HEK293 (cell line): ENCODE results near the gene CDK5R2.

Source experiments
- CTCF ChIA-PET: fragments of 350-600 bp; formaldehyde crosslinking; extraction: SDS; loops from one replicate; lab custom pipeline; 2021; ENCODE audit warnings: antibody characterized with exemption; lab: Yijun Ruan, JAX
- POLR2A ChIA-PET: fragments of 300-600 bp; formaldehyde crosslinking; extraction: SDS; loops from one replicate; lab custom pipeline; 2020; ENCODE audit warnings: antibody characterized with exemption, inconsistent platforms; lab: Yijun Ruan, JAX
- H3K27ac ChIP-seq: fragments of 200-500 bp; sonication (Bioruptor generic); 2 replicates; pipeline ENCODE4 v1.5.1; 2014; ENCODE audit warnings: low read depth, low read length, control low read depth, inconsistent platforms; ENCODE audit errors: extremely low read depth
- H3K36me3 ChIP-seq, 2 experiments: fragments of 200-500 bp in 1 of 2; sonication (Bioruptor generic) in 1 of 2; 1 replicate in 1 of 2; 2 replicates in 1 of 2; pipeline ENCODE4 v1.5.1; 2014 to 2017; ENCODE audit warnings: inconsistent platforms in 2 of 2, low read length in 2 of 2; ENCODE audit not compliant: control insufficient read depth in 2 of 2, insufficient read depth in 1 of 2
- H3K4me1 ChIP-seq: fragments of 200-500 bp; sonication (Bioruptor generic); 2 replicates; pipeline ENCODE4 v1.5.1; 2014; ENCODE audit warnings: mild to moderate bottlenecking, low read length, inconsistent platforms; ENCODE audit not compliant: control insufficient read depth, insufficient read depth
- H3K4me3 ChIP-seq: 2 replicates; pipeline ENCODE4 v1.5.1; 2011; ENCODE audit warnings: low read depth, mild to moderate bottlenecking, control low read depth, low read length, moderate library complexity
- H3K9me3 ChIP-seq: fragments of 200-500 bp; sonication (Bioruptor generic); 2 replicates; pipeline ENCODE4 v1.5.1; 2014; ENCODE audit warnings: low read depth, low read length, inconsistent platforms; ENCODE audit not compliant: control insufficient read depth, insufficient read depth
- EGR2 ChIP-seq: fragments of 450-650 bp; formaldehyde crosslinking; IDR thresholded peaks from 2 replicates; pipeline ENCODE4 v1.5.1; 2016; ENCODE audit warnings: low read depth, missing biosample characterization, missing genetic modification characterization
- HOXA7 ChIP-seq: sonication (generic); formaldehyde crosslinking; IDR thresholded peaks from 2 replicates; pipeline ENCODE4 v1.8.1; 2022; ENCODE audit warnings: missing genetic modification reagents, borderline replicate concordance
- MZF1 ChIP-seq: fragments of 450-650 bp; formaldehyde crosslinking; IDR thresholded peaks from 2 replicates; pipeline ENCODE4 v1.5.1; 2017; ENCODE audit warnings: missing biosample characterization, missing genetic modification characterization, borderline replicate concordance
- PATZ1 ChIP-seq: fragments of 450-650 bp; formaldehyde crosslinking; IDR thresholded peaks from 2 replicates; pipeline ENCODE4 v1.5.1; 2016; ENCODE audit warnings: missing biosample characterization, missing genetic modification characterization
- PRDM10 ChIP-seq: fragments of 450-650 bp; formaldehyde crosslinking; IDR thresholded peaks from 2 replicates; pipeline ENCODE4 v1.5.1; 2016; ENCODE audit warnings: missing biosample characterization, missing genetic modification characterization
- PRDM4 ChIP-seq: fragments of 450-650 bp; formaldehyde crosslinking; IDR thresholded peaks from 2 replicates; pipeline ENCODE4 v1.5.1; 2017; ENCODE audit warnings: missing biosample characterization, missing genetic modification characterization
- SALL2 ChIP-seq: fragments of 450-650 bp; formaldehyde crosslinking; IDR thresholded peaks from 2 replicates; pipeline ENCODE4 v1.5.0; 2017; ENCODE audit warnings: missing biosample characterization, mild to moderate bottlenecking, missing genetic modification characterization, borderline replicate concordance
- ZBTB10 ChIP-seq: fragments of 450-650 bp; formaldehyde crosslinking; IDR thresholded peaks from 2 replicates; pipeline ENCODE4 v1.5.1; 2016; ENCODE audit warnings: missing biosample characterization, missing genetic modification characterization
- ZNF112 ChIP-seq: fragments of 450-650 bp; formaldehyde crosslinking; IDR thresholded peaks from 2 replicates; pipeline ENCODE4 v1.5.0; 2017; ENCODE audit warnings: missing biosample characterization, missing genetic modification characterization
- ZNF138 ChIP-seq: fragments of 450-650 bp; formaldehyde crosslinking; IDR thresholded peaks from 2 replicates; pipeline ENCODE4 v1.5.1; 2016; ENCODE audit warnings: missing biosample characterization, missing genetic modification characterization, borderline replicate concordance
- ZNF155 ChIP-seq: fragments of 450-650 bp; formaldehyde crosslinking; IDR thresholded peaks from 2 replicates; pipeline ENCODE4 v1.5.1; 2016; ENCODE audit warnings: missing biosample characterization, missing genetic modification characterization
- ZNF335 ChIP-seq: fragments of 450-650 bp; formaldehyde crosslinking; conservative IDR thresholded peaks from 2 replicates; pipeline ENCODE4 v1.5.1; 2016; ENCODE audit warnings: missing biosample characterization, missing genetic modification characterization
- ZNF366 ChIP-seq: fragments of 450-650 bp; formaldehyde crosslinking; conservative IDR thresholded peaks from 2 replicates; pipeline ENCODE4 v1.5.1; 2016; ENCODE audit warnings: missing biosample characterization, missing genetic modification characterization
- ZNF513 ChIP-seq: fragments of 450-650 bp; IDR thresholded peaks from 2 replicates; pipeline ENCODE4 v1.5.1; 2018; ENCODE audit warnings: missing biosample characterization, missing genetic modification characterization
- ZSCAN18 ChIP-seq: fragments of 450-650 bp; formaldehyde crosslinking; IDR thresholded peaks from 2 replicates; pipeline ENCODE4 v1.5.1; 2016; ENCODE audit warnings: missing biosample characterization, missing genetic modification characterization

The CDK5R2 gene

GRCh38 chr2:219003267-219003634 lies 43.8 kb downstream of the CDK5R2 start (continued):
- TF ChIP-seq PRDM10, result peak; percentile 52; the same call in 1 of the 2 replicates

- H3K36me3 ChIP-seq, result no peaks in the 10 kb centered on the region
- H3K4me1 ChIP-seq, result no peaks in the 10 kb centered on the region
- H3K27ac ChIP-seq, result no peak overlapping the region
- CTCF ChIA-PET, result interaction anchor here (0.6 to 3.9 kb wide), 9 partner anchors 8 to 156 kb away, joined by 3 to 31 read pairs (median 3); partner anchors contain the start of gene CDK5R2
- no peak overlapping the region for H3K4me3 ChIP-seq
- POLR2A ChIA-PET, result no interaction called here
- H3K9me3 ChIP-seq, result no peaks in the 10 kb centered on the region
- no peak for TF ChIP-seq ZNF112 (tag by site-specific recombination)
- peak; percentile 64 for TF ChIP-seq ZNF513
- no peak for TF ChIP-seq PRDM4 (tag by site-specific recombination)
- no peak for TF ChIP-seq MZF1 (tag by site-specific recombination)
- TF ChIP-seq ZSCAN18 (tag by site-specific recombination), result no peak
- TF ChIP-seq HOXA7 (CRISPR knock-in tag), result no peak
- no peak for TF ChIP-seq ZBTB10 (tag by site-specific recombination)
- TF ChIP-seq ZNF138 (tag by site-specific recombination), result no peak
- no peak for TF ChIP-seq SALL2
- TF ChIP-seq PATZ1 (tag by site-specific recombination), result no peak
- TF ChIP-seq ZNF335 (tag by site-specific recombination), result no peak
- peak; percentile 60; the same call in 1 of the 2 replicates for TF ChIP-seq EGR2 (tag by site-specific recombination)
- no peak for TF ChIP-seq ZNF155 (tag by site-specific recombination)
- peak; percentile 42 for TF ChIP-seq ZNF366
These were observed 44.5 kb downstream of the CDK5R2 start for GRCh38 chr2:219003979-219004378.
